NB4 (cell line): ENCODE data around the gene BMPER.

Experiments
- MYC ChIP-seq: IDR thresholded peaks from 2 replicates; pipeline ENCODE4 v1.6.1; 2011; ENCODE audit warnings: low read depth, low read length
- POLR2A ChIP-seq: IDR thresholded peaks from 2 replicates; pipeline ENCODE4 v1.6.1; 2011; ENCODE audit warnings: mild to moderate bottlenecking; ENCODE audit not compliant: insufficient read length; ENCODE audit errors: extremely low read depth
- TF ChIP-seq, protein P1 (sequence below): IDR thresholded peaks from one replicate; pipeline ENCODE4 v1.5.1; 2012; ENCODE audit warnings: low read depth, low read length
- TF ChIP-seq, protein P2 (sequence below): IDR thresholded peaks from 2 replicates; pipeline ENCODE4 v1.6.1; 2011; ENCODE audit warnings: low read depth, low read length

DNA sequence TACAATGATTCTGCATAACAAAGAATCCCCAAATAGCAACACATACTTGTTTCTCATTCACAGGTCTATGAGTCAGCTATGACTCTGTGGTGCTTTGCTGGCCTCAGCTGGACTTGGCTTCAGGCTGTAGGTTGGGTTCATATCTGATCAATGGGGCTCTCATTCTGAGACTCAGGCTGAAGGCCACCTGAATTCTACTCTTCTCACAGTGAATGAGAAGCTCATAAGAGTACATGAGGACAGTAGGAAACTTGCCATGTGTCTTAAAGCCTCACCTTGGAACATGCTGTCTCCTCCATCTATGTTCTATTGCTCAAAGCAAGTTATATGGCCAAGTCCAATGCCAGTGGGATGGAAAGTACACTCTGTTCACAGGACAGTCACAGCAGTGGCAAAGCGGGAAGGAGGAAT lies 292.9 kb downstream of the BMPER start:
- TF ChIP-seq, protein P1, sequence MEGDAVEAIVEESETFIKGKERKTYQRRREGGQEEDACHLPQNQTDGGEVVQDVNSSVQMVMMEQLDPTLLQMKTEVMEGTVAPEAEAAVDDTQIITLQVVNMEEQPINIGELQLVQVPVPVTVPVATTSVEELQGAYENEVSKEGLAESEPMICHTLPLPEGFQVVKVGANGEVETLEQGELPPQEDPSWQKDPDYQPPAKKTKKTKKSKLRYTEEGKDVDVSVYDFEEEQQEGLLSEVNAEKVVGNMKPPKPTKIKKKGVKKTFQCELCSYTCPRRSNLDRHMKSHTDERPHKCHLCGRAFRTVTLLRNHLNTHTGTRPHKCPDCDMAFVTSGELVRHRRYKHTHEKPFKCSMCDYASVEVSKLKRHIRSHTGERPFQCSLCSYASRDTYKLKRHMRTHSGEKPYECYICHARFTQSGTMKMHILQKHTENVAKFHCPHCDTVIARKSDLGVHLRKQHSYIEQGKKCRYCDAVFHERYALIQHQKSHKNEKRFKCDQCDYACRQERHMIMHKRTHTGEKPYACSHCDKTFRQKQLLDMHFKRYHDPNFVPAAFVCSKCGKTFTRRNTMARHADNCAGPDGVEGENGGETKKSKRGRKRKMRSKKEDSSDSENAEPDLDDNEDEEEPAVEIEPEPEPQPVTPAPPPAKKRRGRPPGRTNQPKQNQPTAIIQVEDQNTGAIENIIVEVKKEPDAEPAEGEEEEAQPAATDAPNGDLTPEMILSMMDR: no peak
- TF ChIP-seq POLR2A (no peak), MYC (no peak)
- TF ChIP-seq, protein P2, sequence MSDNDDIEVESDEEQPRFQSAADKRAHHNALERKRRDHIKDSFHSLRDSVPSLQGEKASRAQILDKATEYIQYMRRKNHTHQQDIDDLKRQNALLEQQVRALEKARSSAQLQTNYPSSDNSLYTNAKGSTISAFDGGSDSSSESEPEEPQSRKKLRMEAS: no peak
